Retinal pigment epithelial cell (primary cell): ENCODE results near the gene RBPJL.

Experiments used
- DNase-seq: peaks from one replicate; pipeline ENCODE4 v3.0.0-alpha.2; 2010; ENCODE audit warnings: low read depth
- H3K4me3 ChIP-seq: 2 replicates; pipeline ENCODE4 v1.5.1; 2011; ENCODE audit warnings: mild to moderate bottlenecking, low read length, control low read depth, moderate library complexity
- TF ChIP-seq, protein P1 (sequence below): conservative IDR thresholded peaks from 2 replicates; pipeline ENCODE4 v1.5.1; 2011; ENCODE audit warnings: low read depth, low read length, control low read depth, inconsistent platforms

The RBPJL gene

DNA sequence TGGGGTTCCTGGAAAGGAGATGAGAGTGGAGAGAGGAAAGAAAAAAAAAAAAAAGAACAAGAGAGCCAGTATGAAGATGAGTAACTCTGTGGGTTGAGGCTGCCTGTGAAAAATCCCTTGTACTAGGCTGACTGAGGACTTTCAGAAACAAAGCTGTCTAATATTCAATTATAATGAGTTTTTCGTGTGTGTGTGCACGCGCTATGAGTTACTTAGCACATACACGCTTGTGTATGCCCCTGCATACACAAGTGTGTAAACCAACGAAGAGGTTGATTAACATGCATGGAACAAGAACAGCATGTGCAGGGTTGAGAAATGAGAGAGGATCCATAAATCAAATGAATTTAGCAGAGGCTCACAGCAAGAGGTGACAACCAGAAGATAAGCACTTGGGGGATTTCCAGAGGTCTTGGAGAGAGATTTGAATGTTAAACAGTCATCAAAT is 4.8 kb upstream of the RBPJL start:
- TF ChIP-seq, protein P1, sequence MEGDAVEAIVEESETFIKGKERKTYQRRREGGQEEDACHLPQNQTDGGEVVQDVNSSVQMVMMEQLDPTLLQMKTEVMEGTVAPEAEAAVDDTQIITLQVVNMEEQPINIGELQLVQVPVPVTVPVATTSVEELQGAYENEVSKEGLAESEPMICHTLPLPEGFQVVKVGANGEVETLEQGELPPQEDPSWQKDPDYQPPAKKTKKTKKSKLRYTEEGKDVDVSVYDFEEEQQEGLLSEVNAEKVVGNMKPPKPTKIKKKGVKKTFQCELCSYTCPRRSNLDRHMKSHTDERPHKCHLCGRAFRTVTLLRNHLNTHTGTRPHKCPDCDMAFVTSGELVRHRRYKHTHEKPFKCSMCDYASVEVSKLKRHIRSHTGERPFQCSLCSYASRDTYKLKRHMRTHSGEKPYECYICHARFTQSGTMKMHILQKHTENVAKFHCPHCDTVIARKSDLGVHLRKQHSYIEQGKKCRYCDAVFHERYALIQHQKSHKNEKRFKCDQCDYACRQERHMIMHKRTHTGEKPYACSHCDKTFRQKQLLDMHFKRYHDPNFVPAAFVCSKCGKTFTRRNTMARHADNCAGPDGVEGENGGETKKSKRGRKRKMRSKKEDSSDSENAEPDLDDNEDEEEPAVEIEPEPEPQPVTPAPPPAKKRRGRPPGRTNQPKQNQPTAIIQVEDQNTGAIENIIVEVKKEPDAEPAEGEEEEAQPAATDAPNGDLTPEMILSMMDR: no peak
- H3K4me3 ChIP-seq: no peak overlapping the region
- no peak for DNase-seq

DNA sequence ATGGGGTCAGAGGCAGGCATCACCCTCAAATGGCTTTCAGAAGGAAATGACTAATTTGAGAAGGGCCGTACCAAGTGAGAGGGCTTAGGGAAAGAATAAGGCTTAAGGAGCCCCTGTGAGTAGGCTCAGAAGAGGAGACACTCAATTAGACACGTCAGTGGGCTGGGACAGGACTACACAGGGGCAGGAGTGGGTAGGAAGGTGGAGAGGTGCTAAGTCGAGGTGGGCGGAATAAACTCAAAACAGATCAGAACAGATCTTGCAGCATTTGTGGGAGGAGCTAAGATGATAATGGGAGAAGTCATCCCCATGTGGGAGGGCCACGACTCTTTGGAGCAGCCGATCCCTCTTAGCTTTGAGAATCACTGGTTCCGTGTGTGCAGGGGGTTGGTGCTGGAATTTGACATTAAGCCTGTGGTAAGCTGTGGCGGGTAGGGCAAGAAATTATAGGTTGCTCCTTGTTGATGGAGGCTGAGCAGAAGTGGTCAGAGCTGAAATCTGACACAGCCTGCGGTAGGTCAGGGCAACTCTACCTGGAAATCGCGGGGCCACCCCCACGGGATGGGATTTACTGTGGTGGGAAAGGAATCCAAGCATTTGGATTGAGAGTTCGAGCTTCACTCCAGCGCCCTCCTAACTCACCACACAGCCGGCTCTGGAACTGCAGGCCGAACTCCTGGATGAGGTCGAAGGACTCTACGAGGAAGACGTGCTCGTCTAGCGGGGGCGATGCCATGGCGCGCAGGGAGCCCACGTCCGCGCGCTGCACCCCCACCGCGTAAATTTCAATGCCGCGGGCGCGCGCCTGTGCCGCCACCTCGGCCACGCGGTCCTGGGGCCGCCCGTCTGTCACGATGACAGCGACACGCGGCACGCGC is 2.8 kb upstream of the RBPJL start:
- DNase-seq: no peak
- TF ChIP-seq, protein P1: no peak

DNA sequence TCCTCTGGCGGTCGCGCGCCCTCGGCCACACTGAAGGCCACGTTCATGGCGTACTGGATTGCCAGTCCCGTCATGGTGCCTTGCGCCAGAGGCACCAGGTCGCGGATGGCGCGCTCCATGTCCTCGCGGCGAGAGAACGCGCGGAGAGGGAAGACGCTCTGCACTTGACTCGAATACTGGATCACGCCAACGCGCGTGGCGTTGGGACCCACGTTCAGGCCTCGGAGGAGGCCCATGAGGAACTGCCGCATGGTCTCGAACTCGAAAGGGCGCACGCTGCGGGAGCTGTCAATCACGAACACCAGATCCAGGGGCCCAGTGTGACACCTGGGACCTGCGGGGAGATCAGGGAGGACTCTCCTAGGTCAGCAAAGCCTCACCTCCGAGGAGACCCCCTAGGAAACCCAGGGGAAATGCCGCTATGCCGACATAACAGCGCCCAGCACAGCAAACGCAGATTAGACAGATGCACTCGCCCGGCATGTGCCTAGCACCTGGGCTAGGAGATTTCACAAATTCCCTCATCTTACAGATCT is 2.1 kb upstream of the RBPJL start:
- TF ChIP-seq, protein P1: no peak
- no peak overlapping the region for H3K4me3 ChIP-seq
- DNase-seq: no peak

More for the DNA sequence above, 2.8 kb upstream of the RBPJL start:
- no peak overlapping the region for H3K4me3 ChIP-seq

DNA sequence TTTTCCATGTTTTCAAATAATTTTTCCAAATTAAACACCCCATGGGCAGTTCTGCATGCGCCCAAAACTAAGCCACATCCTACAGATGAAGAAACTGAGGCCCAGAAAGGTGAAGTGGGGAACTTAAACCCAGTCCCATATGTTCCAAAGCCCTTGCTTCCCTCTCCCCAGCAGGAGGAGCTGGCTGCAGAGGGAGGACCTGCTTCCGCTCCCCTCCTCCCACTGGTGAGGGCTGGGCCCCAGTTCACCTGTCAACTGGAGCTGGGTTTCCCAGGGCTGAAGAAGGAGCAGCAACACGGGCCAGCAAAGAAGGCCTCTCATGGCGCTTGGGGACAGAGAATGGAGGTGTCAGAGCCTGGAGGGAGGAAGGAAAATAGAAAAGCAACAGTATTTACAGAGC is 1.4 kb upstream of the RBPJL start:
- H3K4me3 ChIP-seq: no peak overlapping the region
- no peak for DNase-seq
- TF ChIP-seq, protein P1: peak; percentile 25

DNA sequence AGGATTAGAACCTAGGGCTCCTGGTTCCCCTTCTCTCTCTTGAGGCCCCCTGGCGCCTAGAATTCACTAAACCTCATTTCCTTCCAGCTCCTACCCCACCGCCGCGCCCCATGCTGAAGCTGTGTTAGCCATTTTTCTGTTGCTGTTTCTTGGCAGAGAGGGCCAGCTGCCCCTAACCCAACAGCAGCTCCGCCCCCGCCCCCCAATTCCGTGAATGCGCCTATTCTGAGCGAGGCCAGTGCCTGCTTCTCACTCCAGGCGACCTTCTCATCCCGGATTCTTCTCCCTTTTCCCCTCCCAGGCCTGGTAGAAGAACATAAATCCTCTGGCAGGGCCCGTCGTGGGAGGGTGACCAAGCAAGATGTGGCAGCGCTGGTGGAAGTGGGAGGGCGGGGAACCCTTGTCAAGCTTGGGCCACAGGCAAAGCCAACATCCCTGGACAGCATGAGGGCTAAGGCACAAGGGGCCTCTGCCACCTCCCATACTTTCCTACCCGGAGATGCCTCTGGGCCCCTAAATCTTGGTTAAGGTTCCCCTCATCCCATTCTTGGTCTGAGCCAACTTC is 518 bp downstream of the RBPJL start:
- no peak for DNase-seq
- no peak overlapping the region for H3K4me3 ChIP-seq
- TF ChIP-seq, protein P1: no peak

DNA sequence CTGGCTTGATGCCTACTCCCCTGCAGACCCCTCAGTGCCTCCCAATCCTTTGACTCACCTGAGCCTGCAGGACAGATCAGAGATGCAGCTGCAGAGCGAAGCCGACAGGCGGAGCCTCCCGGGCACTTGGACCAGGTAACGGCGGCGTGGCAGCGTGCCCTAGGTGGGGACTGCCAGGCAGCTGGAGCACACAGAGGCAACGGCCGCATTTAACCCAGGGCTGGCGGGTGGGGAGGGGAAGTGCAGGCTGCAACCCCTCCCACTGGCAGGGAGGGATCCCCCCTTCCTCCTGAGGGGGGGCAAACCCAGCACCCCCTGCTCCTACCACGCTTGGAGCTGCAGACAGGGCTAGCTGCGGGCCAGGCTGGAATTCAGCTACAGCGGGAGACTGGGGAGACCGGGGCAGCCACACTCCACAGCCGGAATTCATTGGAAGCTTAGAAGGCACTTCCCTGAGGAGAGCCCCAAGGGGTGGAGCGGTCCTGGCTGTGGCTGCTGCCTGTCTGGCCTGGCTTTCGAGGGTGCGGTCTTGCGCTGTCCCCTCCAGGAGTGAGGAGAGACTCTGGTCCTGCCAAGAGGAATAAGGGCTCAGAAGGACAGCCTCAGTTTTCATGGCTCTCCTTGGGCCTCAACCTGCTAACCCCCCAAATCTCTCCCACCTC is 1.6 kb downstream of the RBPJL start, which contains the start of gene MATN4:
Gene MATN4, minus strand, starts transcription at position 183 of the 662 bp plus-strand sequence. CDS start 2,717 bp downstream, outside the sequence.
- TF ChIP-seq, protein P1: peak; percentile 10
- no peak within 1 kb of the TSS for H3K4me3 ChIP-seq
- DNase-seq: no peak
